GM18858 (cell line): ENCODE measurements around the gene COA5.

Experiments
- ATAC-seq: cut with Tn5 transposase; IDR thresholded peaks from one replicate; pipeline ENCODE4 v1.9.1; 2021; ENCODE audit not compliant: unreplicated experiment

Gene COA5

GRCh38 chr2:98554116-98554861 lies 54.0 kb downstream of the COA5 start:
- no peak for ATAC-seq

DNA sequence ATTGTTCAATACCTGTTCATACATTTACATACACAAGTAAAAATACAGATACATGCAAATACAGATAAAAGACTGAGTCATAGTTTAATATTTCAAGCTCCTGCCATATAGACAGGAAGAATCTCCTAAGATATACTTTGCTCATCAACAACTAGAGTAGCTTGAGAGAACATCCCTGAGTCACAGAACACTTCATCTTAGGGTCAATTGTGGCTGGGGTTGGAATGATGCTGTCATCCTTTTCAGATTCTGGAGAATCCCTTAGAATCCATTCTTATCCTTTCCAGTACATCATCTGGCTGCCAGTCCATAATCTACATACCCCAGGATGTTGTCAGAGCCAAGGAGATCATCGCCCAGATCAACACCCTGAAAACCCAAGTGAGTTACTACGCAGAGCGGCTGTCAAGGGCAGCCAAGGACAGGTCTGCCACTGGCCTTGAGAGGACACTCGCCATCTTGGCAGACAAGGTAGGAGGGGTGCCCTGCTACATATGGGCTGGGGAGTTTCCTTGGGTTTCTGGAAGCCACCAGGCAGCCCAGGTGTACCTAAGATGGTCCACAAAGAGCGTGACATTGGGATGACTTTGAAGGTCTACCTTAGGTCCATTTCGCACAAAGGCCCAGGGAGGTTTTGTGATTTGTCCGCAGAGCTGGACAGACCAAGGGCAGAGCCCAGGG lies 55.7 kb downstream of the COA5 start:
- no peak for ATAC-seq

GRCh38 chr2:98551316-98551715 lies 57.0 kb downstream of the COA5 start:
- ATAC-seq, result no peak

- no peak for ATAC-seq
Observed at GRCh38 chr2:98550165-98550564, 58.1 kb downstream of the COA5 start.
